K562 (cell line): ENCODE data around the gene MLLT3. TPM values are rescaled to one million over a fixed set of nuclear protein-coding genes. Genes with fewer than 3 reads are reported as not detected.

Experiments used
- ATAC-seq: fragments of 200-7000 bp; cut with Tn5 transposase; 3 replicates; pipeline ENCODE4 v1.9.1; 2020; ENCODE audit warnings: moderate library complexity
- BruUV-seq: library from RNA; stranded (reverse); fragments of 400-500 nt; replicated peaks from 2 replicates; lab custom pipeline; 2021; lab: Mats Ljungman, UMichigan
- CTCF ChIA-PET: fragments of 300-600 bp; formaldehyde crosslinking; extraction: SDS; loops from one replicate; lab custom pipeline; 2021; ENCODE audit warnings: low intra/inter-chr PET ratio; lab: Yijun Ruan, JAX
- POLR2A ChIA-PET: fragments of 300-600, 350-650 bp; sonication (Branson Sonifier 250); formaldehyde crosslinking; extraction: SDS; loops from one replicate; lab custom pipeline; 2021; ENCODE audit warnings: antibody characterized with exemption, inconsistent platforms; lab: Yijun Ruan, JAX
- DNase-seq, 4 experiments: peaks; one replicate each; pipeline versions ENCODE4 v3.0.0 to v3.0.0-alpha.2; 2011 to 2018; ENCODE audit warnings: low spot score in 3 of 4, mixed read lengths in 3 of 4; ENCODE audit errors: extremely low read depth in 1 of 4
- FAIRE-seq: peaks from 2 replicates; lab custom pipeline; 2011; peaks lifted over from hg19 to GRCh38; lab: Jason Lieb, UNC
- H2AFZ ChIP-seq: 2 replicates; pipeline ENCODE4 v1.6.0; 2011; ENCODE audit warnings: low read depth, low read length, control low read depth, inconsistent platforms
- H3K27ac ChIP-seq: fragments of 200-600 bp; 3 replicates; pipeline ENCODE4 v1.8.0; 2011; ENCODE audit warnings: low read depth, mild to moderate bottlenecking, control low read depth, inconsistent platforms, low read length, moderate library complexity, mixed read lengths; ENCODE audit errors: extremely low read depth
- H3K27me3 ChIP-seq, 2 experiments: fragments of 300-600 bp in 1 of 2; 2 replicates in 1 of 2; 3 replicates in 1 of 2; pipeline versions ENCODE4 v1.6.0 to v1.8.0; 2011; ENCODE audit warnings: inconsistent platforms in 2 of 2, low read length in 2 of 2, mild to moderate bottlenecking in 1 of 2, mixed read lengths in 1 of 2, moderate library complexity in 1 of 2; ENCODE audit not compliant: control insufficient read depth in 2 of 2, insufficient read depth in 2 of 2
- H3K36me3 ChIP-seq: fragments of 300-600 bp; 3 replicates; pipeline ENCODE4 v1.8.0; 2011; ENCODE audit warnings: mild to moderate bottlenecking, low read length, inconsistent platforms; ENCODE audit not compliant: control insufficient read depth, insufficient read depth
- H3K4me1 ChIP-seq, 2 experiments: fragments of 200-600 bp in 1 of 2; replicated peaks in 1 of 2; 2 replicates in 1 of 2; 3 replicates in 1 of 2; pipeline versions ENCODE4 v1.5.1 to v1.8.0; 2011; ENCODE audit warnings: inconsistent platforms in 2 of 2, low read length in 2 of 2, mild to moderate bottlenecking in 1 of 2, mixed read lengths in 1 of 2, moderate library complexity in 1 of 2; ENCODE audit not compliant: control insufficient read depth in 2 of 2, insufficient read depth in 2 of 2
- H3K4me2 ChIP-seq: 2 replicates; pipeline ENCODE4 v1.6.1; 2011; ENCODE audit warnings: low read length, control low read depth, inconsistent platforms, mixed read lengths; ENCODE audit not compliant: insufficient read depth
- H3K4me3 ChIP-seq: fragments of 200-600 bp; sonication (generic), shearing (Covaris generic); 2 replicates; pipeline ENCODE4 v1.5.1; 2016; ENCODE audit warnings: control low read depth, inconsistent platforms
- H3K79me2 ChIP-seq: fragments of 200-600 bp; 3 replicates; pipeline ENCODE4 v1.8.0; 2011; ENCODE audit warnings: low read length, inconsistent platforms; ENCODE audit not compliant: control insufficient read depth, insufficient read depth
- H3K9ac ChIP-seq, 2 experiments: 2 replicates each; pipeline versions ENCODE4 v1.6.0 to v1.6.1; 2011; ENCODE audit warnings: low read depth in 2 of 2, low read length in 2 of 2, control low read depth in 1 of 2, inconsistent platforms in 1 of 2, mild to moderate bottlenecking in 1 of 2, mixed read lengths in 1 of 2; ENCODE audit not compliant: insufficient read depth in 1 of 2
- H3K9me1 ChIP-seq: one replicate; pipeline ENCODE4 v1.6.0; 2011; ENCODE audit warnings: inconsistent platforms, mild to moderate bottlenecking, low read length, moderate library complexity; ENCODE audit not compliant: control insufficient read depth, insufficient read depth
- H3K9me3 ChIP-seq: replicated peaks from 2 replicates; pipeline ENCODE4 v1.5.1; 2011; ENCODE audit warnings: low read depth, low read length, inconsistent platforms; ENCODE audit not compliant: control insufficient read depth, insufficient read depth
- H4K20me1 ChIP-seq: replicated peaks from 2 replicates; pipeline ENCODE4 v1.6.1; 2011; ENCODE audit warnings: low read length, inconsistent platforms, mixed read lengths; ENCODE audit not compliant: control insufficient read depth, insufficient read depth
- EP400 ChIP-seq: fragments of 450-650 bp; IDR thresholded peaks from 2 replicates; pipeline ENCODE4 v1.6.1; 2017; ENCODE audit warnings: antibody characterized with exemption, mild to moderate bottlenecking, moderate library complexity
- HDAC8 ChIP-seq: fragments of 450-650 bp; IDR thresholded peaks from 2 replicates; pipeline ENCODE4 v1.6.1; 2016; ENCODE audit warnings: mild to moderate bottlenecking, missing genetic modification characterization, moderate library complexity, missing compliant biosample characterization
- IRF2 ChIP-seq: sonication (generic); formaldehyde crosslinking; IDR thresholded peaks from 2 replicates; pipeline ENCODE4 v1.8.1; 2022; ENCODE audit warnings: mild to moderate bottlenecking, missing genetic modification reagents
- LEF1 ChIP-seq: fragments of 450-650 bp; IDR thresholded peaks from 2 replicates; pipeline ENCODE4 v1.6.1; 2016; ENCODE audit warnings: mild to moderate bottlenecking
- MAZ ChIP-seq, 2 experiments: fragments of 450-650 bp in 1 of 2; sonication (generic) in 1 of 2; formaldehyde crosslinking; IDR thresholded peaks in 1 of 2; conservative IDR thresholded peaks in 1 of 2; 2 replicates each; pipeline versions ENCODE4 v1.4.0 to v1.5.0; 2020; ENCODE audit warnings: mild to moderate bottlenecking in 1 of 2, missing genetic modification reagents in 1 of 2
- MYNN ChIP-seq, 2 experiments: sonication (generic); formaldehyde crosslinking in 1 of 2; IDR thresholded peaks; 2 replicates each; pipeline versions ENCODE4 v1.5.0 to v1.6.1; 2016 to 2020; ENCODE audit warnings: antibody characterized with exemption in 1 of 2, missing genetic modification reagents in 1 of 2
- NCOR1 ChIP-seq: fragments of 450-650 bp; IDR thresholded peaks from 2 replicates; pipeline ENCODE4 v1.6.1; 2016; ENCODE audit warnings: mild to moderate bottlenecking, moderate library complexity
- RBM14 ChIP-seq: fragments of 200-400 bp; formaldehyde crosslinking; IDR thresholded peaks from 2 replicates; pipeline ENCODE4 v1.6.1; 2018; ENCODE audit warnings: low read depth, mild to moderate bottlenecking, low read length, moderate library complexity, borderline replicate concordance; ENCODE audit not compliant: insufficient read depth
- TAF9B ChIP-seq: fragments of 450-650 bp; IDR thresholded peaks from 2 replicates; pipeline ENCODE4 v1.6.1; 2018; ENCODE audit warnings: mild to moderate bottlenecking; ENCODE audit not compliant: partially characterized antibody
- XRCC3 ChIP-seq: fragments of 450-650 bp; IDR thresholded peaks from 2 replicates; pipeline ENCODE4 v1.6.1; 2017; ENCODE audit warnings: mild to moderate bottlenecking, moderate library complexity
- in situ Hi-C: fragments of 300-500 bp; cut with MboI; formaldehyde crosslinking; loops from 4 replicates; pipeline ENCODE4 v1.15.0; 2018; ENCODE audit warnings: inconsistent platforms, mixed read lengths
- intact Hi-C: fragments of 100-400 bp; cut with micrococcal nuclease; formaldehyde crosslinking; loops from 2 replicates; pipeline ENCODE4 v1.14.2; 2022
- polyA plus RNA-seq, 8 experiments: library from polyadenylated mRNA; depleted of rRNA in 4 of 8; stranded (reverse) in 5 of 8; unstranded in 3 of 8; fragments of >200 nt; fragmentation: Nextera tagmentation in 2 of 8; fragmentation: Illumina TruSeq in 1 of 8; extraction: Ambion mirVana in 2 of 8; extraction: Trizol in 1 of 8; gene quantifications; 2 replicates each; pipeline versions ENCODE4 v1.2.1 to v1.2.3, GENCODE V29; 2011 to 2014; ENCODE audit warnings: inconsistent platforms in 1 of 8, missing spikeins in 1 of 8
- total RNA-seq, 7 experiments: library from RNA; depleted of rRNA in 6 of 7; stranded (reverse); fragments of >200 nt in 6 of 7; fragmentation: Illumina TruSeq in 2 of 7; extraction: Trizol in 2 of 7; gene quantifications; 2 replicates each; pipeline versions ENCODE4 v1.2.1 to v1.2.3, GENCODE V29; 2011 to 2021; ENCODE audit warnings: low replicate concordance in 1 of 7
- TF ChIP-seq, protein P1 (sequence below): fragments of 150-350 bp; IDR thresholded peaks from 2 replicates; pipeline ENCODE4 v1.6.1; 2014; ENCODE audit warnings: low read depth, mild to moderate bottlenecking, low read length, borderline replicate concordance

The MLLT3 gene
- total and polyA plus RNA-seq, 9 of the 15 experiments (the other 6 are each of a cell fraction or from before 2014, with no cell fraction given) = 0.07 to 0.42 (median 0.22) TPM; not detected in 4

DNA sequence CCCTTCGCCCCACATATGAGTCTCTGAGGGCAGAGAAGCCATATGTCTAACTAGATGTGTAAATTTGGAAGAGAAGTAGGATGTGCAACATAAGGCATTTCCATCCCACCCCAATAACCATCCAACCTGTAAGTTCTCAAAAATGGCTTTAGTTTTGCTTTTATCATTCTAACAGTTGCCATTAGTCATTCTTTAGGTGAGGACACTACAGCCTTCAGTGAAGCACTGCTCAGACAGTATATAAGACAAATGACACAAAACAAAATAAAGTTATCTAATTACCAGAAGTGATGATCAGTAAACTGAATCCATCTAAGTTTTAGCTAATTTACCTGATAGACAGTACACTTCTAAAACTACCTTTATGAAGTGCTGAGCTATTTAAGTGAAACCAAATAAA lies 23.9 kb downstream of the MLLT3 start (continued):
- TF ChIP-seq, protein P1, sequence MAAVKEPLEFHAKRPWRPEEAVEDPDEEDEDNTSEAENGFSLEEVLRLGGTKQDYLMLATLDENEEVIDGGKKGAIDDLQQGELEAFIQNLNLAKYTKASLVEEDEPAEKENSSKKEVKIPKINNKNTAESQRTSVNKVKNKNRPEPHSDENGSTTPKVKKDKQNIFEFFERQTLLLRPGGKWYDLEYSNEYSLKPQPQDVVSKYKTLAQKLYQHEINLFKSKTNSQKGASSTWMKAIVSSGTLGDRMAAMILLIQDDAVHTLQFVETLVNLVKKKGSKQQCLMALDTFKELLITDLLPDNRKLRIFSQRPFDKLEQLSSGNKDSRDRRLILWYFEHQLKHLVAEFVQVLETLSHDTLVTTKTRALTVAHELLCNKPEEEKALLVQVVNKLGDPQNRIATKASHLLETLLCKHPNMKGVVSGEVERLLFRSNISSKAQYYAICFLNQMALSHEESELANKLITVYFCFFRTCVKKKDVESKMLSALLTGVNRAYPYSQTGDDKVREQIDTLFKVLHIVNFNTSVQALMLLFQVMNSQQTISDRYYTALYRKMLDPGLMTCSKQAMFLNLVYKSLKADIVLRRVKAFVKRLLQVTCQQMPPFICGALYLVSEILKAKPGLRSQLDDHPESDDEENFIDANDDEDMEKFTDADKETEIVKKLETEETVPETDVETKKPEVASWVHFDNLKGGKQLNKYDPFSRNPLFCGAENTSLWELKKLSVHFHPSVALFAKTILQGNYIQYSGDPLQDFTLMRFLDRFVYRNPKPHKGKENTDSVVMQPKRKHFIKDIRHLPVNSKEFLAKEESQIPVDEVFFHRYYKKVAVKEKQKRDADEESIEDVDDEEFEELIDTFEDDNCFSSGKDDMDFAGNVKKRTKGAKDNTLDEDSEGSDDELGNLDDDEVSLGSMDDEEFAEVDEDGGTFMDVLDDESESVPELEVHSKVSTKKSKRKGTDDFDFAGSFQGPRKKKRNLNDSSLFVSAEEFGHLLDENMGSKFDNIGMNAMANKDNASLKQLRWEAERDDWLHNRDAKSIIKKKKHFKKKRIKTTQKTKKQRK = no peak
- no peak for TF ChIP-seq LEF1
- no peak for TF ChIP-seq NCOR1
- TF ChIP-seq MYNN (IDR thresholded peaks at IDR 0.05) = no peak
- TF ChIP-seq MYNN (CRISPR knock-in tag; IDR thresholded peaks at IDR 0.05) = no peak
- TF ChIP-seq RBM14 = no peak
- no peak for TF ChIP-seq IRF2 (CRISPR knock-in tag)
- TF ChIP-seq XRCC3 = no peak
- TF ChIP-seq EP400 = no peak

DNA sequence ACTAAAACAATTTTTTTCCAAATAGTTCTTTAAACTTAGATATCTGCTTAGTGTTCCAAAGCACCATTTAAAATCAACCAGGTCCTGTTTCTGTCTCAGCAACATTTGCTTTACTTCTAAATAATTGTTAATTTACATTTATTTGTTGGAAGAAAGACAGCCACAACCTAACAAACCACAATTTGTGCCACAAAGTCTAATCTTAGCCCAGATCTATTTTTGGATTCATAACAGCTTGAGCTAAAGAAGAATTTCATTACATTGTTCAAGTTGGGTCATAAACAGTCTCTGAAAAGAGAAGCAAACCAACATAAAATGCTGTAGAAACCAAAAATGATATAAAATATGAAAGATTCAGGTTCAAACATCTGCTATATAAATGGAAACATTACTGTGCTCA lies 24.4 kb downstream of the MLLT3 start:
- CTCF ChIA-PET = no interaction called here
- DNase-seq (no peak), FAIRE-seq (no peak), ATAC-seq (no peak)
- in situ Hi-C loops = no loop called here
- Histone ChIP-seq H3K4me1 (no peaks in the 10 kb centered on the region), H2AFZ (no peak overlapping the region), H3K9me1 (no peaks in the 10 kb centered on the region), H4K20me1 (no peaks in the 10 kb centered on the region), H3K79me2 (no peaks in the 10 kb centered on the region), H3K4me2 (no peak overlapping the region), H3K4me3 (no peak overlapping the region), H3K27ac (no peak overlapping the region), H3K9ac (no peak overlapping the region), H3K36me3 (no peaks in the 10 kb centered on the region), H3K27me3 (no peaks in the 10 kb centered on the region), H3K9me3 (no peaks in the 10 kb centered on the region)
- intact Hi-C loops = no loop called here
- POLR2A ChIA-PET = no interaction called here
- BruUV-seq = no TSS peak
- no peak for TF ChIP-seq HDAC8
- no peak for TF ChIP-seq MAZ (CRISPR knock-in tag; conservative IDR thresholded peaks at IDR 0.05 in 1 of 2, IDR thresholded peaks at IDR 0.05 in 1 of 2)
- TF ChIP-seq TAF9B = no peak
